RWPE1 (cell line): ENCODE measurements around the gene HMGB1.

Experiments
- CTCF ChIA-PET: fragments of 350-600 bp; sonication (Branson Sonifier 250); formaldehyde crosslinking; extraction: SDS; loops from one replicate; lab custom pipeline; 2021; lab: Yijun Ruan, JAX
- POLR2A ChIA-PET: fragments of 400-600 bp; formaldehyde crosslinking; extraction: SDS; loops from one replicate; lab custom pipeline; 2020; ENCODE audit warnings: antibody characterized with exemption; ENCODE audit not compliant: low non-redundant PET; lab: Yijun Ruan, JAX
- DNase-seq: peaks from one replicate; pipeline ENCODE4 v3.0.0; 2012; ENCODE audit warnings: low spot score
- H3K27ac ChIP-seq: fragments of 450-650 bp; 2 replicates; pipeline ENCODE4 v1.5.1; 2017
- CTCF ChIP-seq: fragments of 450-650 bp; conservative IDR thresholded peaks from 2 replicates; pipeline ENCODE4 v1.5.1; 2017; ENCODE audit warnings: low read depth, mild to moderate bottlenecking

HMGB1 gene

DNA sequence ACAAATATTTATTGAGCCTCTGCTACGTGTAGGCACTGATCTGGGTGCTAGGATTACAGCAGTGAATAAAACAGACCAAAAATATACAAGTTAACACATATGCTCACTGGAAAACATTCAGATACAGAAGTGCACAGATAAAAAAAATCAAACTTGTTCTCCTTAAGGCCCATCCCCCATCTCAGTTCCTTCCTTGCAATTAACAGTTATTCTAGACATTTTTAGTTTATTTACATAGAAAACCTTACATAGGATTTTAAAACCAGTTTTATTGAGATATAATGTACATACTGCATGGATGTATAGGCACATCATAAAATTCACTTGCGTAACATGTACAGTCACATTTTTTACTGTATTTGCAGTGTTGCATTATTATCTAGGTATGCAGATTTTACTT lies 36.5 kb upstream of the HMGB1 start:
- no peak for DNase-seq
- POLR2A ChIA-PET = no interaction called here
- TF ChIP-seq CTCF = no peak
- CTCF ChIA-PET = no interaction called here
- H3K27ac ChIP-seq = no peak overlapping the region

GRCh38 chr13:30499338-30499737 lies 33.6 kb upstream of the HMGB1 start:
- H3K27ac ChIP-seq = no peak overlapping the region
- POLR2A ChIA-PET = no interaction called here
- no peak for DNase-seq
- no peak for TF ChIP-seq CTCF
- CTCF ChIA-PET = no interaction called here

DNA sequence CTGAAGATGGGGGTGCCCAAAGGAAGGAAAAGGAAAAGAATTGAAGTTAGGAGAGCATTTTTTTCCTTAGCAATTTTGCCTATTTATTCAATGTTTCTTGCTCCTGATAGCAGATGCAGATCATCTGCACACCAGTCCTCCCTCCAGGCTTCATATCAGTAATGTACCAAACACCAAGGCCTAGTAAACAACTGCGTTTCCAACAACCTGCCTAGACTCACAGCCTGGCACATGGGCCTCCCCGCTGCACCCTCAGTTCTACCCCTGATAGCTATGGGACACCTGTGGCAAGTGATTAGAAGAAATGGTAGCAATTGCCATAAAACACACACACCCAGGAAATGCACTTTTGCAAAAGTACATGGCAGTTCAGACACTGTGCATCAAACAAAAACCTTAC lies 30.4 kb upstream of the HMGB1 start:
- no peak for DNase-seq
- TF ChIP-seq CTCF = no peak
- no peak overlapping the region for H3K27ac ChIP-seq
- POLR2A ChIA-PET = no interaction called here
- CTCF ChIA-PET = no interaction called here

DNA sequence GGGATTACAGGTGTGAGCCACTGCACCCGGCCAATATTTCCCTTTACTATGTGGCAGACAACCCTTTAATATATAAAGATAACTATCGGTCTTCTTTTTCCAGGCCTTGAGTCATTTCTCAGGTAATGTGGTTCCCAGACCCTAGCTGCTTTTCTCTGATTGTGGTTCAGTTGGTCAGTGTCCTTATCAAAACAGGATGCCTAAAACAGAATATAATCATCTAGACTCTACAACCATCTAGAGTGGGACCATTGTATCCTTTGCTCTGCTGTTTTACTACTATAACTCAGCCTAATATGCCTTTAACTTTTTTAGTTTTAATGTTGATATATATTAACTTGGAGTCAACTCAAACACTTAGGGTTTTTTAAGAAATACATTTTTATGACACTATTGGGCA lies 30.0 kb upstream of the HMGB1 start:
- CTCF ChIA-PET = no interaction called here
- DNase-seq = no peak

DNA sequence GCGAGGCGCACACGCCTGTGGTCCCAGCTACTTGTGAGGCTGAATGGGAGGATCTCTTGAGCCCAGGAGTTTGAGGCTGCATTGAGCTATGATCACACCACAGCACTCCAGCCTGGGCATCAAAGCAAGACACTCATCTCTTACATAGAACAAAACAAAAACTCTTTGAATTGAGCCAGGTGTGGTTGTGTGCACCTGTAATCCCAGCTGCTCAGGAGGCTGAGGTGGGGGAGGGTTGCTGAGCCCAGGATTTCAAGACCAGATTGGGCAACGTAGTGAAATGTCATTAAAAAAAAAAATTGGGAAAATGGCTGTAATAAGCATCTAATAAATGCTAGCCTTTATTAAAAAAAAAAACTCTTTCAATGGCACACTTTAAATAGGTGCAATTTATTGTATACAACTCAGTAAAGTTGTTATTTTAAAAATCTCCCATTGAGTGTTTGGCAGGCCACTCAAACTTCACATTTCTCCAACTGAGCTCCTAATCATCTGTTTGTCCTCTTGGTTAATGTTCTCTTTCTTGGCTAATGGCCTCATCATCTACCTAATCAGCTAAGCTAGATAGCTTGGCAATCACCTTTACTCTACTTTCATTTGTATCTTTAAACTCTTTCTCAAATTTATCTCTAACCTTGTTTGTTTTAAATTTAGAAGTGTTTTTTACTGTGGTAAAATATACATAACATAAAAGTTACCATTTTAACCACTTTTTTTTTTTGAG lies 28.1 kb upstream of the HMGB1 start:
- no peak for TF ChIP-seq CTCF
- DNase-seq = no peak
- CTCF ChIA-PET = no interaction called here
- no peak overlapping the region for H3K27ac ChIP-seq
- POLR2A ChIA-PET = no interaction called here

More for the DNA sequence above, 30.0 kb upstream of the HMGB1 start:
- no peak for TF ChIP-seq CTCF
- no peak overlapping the region for H3K27ac ChIP-seq
- POLR2A ChIA-PET = no interaction called here

DNA sequence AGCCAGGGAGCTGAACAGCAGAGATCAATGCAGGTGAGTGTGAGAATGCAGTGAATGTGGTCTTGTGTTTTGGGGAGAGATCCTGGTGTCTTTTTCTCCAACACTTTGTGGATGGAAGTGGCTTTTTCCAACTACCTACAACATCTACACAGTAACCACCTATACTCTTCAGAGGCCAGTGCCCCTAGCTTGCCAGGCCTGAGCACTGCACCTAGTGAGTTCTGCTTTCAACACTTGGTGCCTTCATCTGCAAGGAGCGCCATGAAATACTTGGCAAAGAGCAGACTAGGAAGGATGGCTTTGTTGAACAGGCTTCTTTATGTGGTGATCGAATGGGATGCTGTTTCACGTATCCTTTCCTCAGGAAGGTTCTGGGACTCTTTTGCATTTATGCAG lies 21.3 kb upstream of the HMGB1 start:
- no peak overlapping the region for H3K27ac ChIP-seq
- no peak for DNase-seq
- TF ChIP-seq CTCF = no peak
- CTCF ChIA-PET = interaction anchor here (0.6 kb wide), 1 partner anchor 10 kb away, joined by 3 read pairs; no protein-coding TSS in a partner anchor
- POLR2A ChIA-PET = no interaction called here
